Stimulated activated CD4-positive, alpha-beta T cell treated with anti-CD3 and anti-CD28 coated beads, TNF-alpha, amount 100 ng/mL, for 48 hours (primary cell): ENCODE results near the gene TARBP2.
"Not testable (repeated sequence)": the region's sequence is repeated elsewhere in the genome, so short reads cannot be mapped to it uniquely, and the experiment has no call there.

Experiments
- DNase-seq, 3 donors: peaks; one replicate each; pipeline ENCODE4 v3.0.0-alpha.2; 2020; ENCODE audit warnings: low read depth in 3 of 3

TARBP2 gene

GRCh38 chr12:53513712-53514410 lies 12.8 kb downstream of the TARBP2 start:
- no peak for DNase-seq

- no peak for DNase-seq
Observed at GRCh38 chr12:53514628-53515290, 13.7 kb downstream of the TARBP2 start.

- no peak for DNase-seq
Observed at GRCh38 chr12:53515291-53515680, 14.2 kb downstream of the TARBP2 start.

- no peak for DNase-seq
Observed at GRCh38 chr12:53516758-53517455, 15.8 kb downstream of the TARBP2 start.

GRCh38 chr12:53518381-53518780 lies 17.3 kb downstream of the TARBP2 start:
- DNase-seq = no peak

GRCh38 chr12:53523131-53523530 lies 22.0 kb downstream of the TARBP2 start:
- no peak for DNase-seq

- no peak for DNase-seq
Observed at GRCh38 chr12:53524476-53524875, 23.4 kb downstream of the TARBP2 start.

DNA sequence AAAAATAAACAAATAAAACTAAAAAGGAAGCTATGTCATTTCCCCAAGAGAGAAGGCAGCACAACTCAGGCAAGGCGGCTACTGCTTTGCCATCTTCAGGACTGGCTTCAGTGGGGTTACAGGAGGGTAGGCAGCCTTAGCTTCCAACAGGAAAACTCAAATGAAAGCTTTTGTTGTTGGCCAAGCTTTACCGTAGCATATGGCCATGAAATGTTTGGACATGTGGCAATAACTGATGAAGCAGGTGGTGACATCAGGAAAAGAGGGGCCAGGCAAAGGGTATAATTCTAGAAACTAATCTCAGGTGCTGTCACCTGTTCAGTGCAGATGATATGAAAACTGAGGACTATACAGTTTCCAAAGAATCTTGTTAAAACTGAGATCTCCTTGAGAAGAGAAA lies 29.0 kb downstream of the TARBP2 start:
- DNase-seq = no peak

DNA sequence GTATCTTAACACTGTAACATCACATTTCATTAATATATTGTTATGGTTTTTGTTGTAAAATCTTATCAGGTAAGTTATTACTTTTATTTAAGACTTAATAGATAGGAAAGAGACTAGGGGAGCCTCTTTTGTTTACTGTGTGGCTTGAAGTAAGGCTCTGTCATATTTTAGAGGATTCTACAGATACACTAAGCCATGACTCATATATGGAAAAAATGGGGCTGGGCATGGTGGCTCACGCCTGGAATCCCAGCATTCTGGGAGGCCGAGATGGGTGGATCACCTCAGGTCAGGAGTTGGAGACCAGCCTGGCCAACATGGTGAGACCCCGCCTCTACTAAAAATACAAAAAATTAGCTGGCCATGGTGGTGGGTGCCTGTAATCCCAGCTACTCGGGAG lies 29.8 kb downstream of the TARBP2 start:
- DNase-seq = no peak

DNA sequence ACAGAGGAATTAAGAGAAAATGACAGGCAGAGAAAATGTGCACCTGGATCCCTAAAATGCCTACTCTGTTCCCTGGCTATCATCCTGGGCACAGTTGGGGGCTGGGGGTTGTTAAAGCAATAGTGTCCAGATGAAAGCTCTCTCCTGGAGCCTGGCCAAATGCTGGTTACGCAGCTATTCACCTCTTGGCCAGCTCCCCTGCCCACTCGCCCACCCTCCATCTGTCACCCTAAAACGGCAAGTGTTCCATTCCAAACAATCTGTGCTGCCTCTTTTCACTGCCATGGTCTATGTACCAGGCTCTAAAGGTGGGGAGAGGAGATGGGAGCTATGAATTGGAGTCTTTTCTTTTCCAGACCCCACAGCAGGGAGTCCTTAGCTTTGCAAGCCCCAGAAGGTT lies 30.9 kb downstream of the TARBP2 start:
- no peak for DNase-seq

GRCh38 chr12:53532524-53533445 lies 31.7 kb downstream of the TARBP2 start:
- no peak for DNase-seq

GRCh38 chr12:53533471-53533870 lies 32.4 kb downstream of the TARBP2 start:
- DNase-seq = no peak

DNA sequence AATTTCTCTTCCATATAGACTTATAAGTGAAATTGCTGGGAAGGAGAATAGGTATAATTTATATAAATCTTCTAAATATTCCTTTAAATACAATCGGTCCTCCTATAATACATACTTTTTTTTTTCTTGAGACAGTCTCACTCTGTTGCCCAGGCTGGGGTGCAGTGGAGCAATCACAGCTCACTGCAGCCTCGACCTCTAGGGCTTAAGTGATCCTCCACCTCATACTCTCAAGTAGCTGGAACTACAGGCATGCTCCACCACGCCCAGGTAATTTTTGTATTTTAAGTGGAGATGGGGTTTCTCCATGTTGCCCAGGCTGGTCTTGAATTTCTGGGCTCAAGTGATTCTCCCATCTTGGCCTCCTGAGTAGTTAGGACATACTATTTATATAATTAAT lies 35.9 kb downstream of the TARBP2 start:
- no peak for DNase-seq

DNA sequence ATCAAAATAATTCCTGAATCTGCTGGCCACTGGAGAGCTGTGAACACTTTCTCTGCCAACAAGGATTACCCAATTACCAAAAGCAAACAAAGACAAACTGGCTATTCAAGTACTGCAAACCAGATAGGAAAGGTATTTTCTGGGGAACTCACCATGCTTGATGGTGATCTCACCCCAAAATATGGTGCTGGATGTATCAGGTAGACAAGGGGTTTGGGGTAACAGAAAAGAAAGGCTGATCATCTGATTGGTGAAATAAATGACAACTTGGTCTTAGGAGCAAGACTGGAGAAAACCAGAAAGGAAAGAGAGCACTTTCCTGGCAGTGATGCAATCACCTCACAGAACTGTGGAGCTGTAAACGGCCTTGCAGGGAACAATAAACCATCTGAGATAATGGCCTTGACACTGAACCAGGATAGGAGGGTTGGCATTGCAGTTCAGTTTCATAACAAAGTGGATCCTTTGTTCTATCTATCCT lies 37.2 kb downstream of the TARBP2 start:
- no peak for DNase-seq

DNA sequence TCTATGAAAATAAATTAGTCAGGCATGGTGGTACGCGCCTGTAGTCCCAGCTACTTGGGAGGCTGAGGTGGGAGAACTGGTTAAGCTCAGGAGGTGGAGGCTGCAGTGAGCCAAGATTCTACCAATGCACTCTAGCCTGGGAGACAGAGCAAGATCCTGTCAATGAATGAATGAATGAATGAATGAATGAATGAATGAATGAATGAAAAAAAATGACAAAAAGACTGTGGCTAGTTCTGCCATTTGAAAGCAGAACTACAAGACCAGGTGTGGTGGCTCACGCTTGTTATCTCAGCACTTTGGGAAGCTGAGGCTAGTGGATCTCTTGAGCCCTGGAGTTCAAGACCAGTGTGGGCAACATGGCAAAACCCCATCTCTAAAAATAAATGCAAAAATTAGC lies 38.4 kb downstream of the TARBP2 start:
- DNase-seq = no peak

DNA sequence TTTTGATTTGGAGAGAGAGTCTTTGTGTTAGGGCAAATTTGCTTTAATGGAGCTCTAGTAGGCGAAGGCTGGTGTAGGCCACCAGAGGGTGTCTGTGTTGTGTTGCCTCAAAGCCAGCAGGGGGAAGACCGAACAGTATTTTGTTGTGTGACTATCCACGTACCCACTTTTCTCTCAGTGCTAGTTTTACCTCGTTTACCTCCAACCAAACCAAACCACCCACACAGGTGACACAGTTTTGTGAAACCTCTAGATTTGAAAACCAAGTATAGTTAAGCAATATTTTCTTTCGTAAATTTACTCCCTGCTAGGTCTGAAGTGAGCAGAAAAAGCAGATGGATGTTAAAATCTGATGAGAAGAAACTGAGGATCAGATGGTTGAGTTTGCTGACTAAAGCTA lies 42.5 kb downstream of the TARBP2 start:
- peak; percentile 24 to 34 (median 29) for DNase-seq

DNA sequence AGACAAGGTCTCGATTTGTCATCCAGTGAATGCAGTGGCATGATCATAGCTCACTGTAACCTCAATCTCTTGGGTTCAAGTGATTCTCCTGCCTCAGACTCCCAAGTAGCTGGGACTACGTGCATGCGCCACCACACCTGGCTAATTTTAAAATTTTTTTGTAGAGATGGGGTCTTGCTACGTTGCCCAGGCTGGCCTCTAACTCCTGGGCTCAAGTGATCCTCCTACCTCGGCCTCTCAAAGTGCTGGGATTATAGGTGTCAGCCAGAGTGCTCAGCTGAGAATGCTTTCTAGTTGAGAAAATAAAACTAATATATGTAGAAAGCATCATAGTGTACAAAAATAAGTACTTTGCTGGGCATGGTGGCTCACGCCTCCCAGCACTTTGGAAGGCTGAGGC lies 47.3 kb downstream of the TARBP2 start:
- DNase-seq = not testable (repeated sequence)

- DNase-seq = not testable (repeated sequence)
Observed at GRCh38 chr12:53550131-53550530, 49.0 kb downstream of the TARBP2 start.

DNA sequence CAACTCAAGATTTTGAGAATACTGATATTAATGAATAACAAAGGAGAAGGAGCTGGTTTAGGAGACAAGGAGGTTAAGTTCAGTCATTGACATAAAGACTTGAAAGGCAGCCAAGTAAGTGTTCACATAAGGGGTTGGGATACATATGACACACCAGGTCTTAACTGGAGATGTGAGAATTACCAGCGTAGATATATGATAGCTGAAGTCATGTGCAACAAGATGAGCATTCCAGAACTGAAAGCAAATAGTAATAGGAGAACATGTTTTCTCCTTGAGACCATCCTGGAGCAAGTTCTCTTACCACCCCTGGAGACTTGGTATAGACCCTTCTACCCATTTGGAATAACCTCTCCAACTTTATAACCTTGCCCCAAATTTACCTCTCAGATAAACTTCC lies 49.5 kb downstream of the TARBP2 start:
- no peak for DNase-seq

DNA sequence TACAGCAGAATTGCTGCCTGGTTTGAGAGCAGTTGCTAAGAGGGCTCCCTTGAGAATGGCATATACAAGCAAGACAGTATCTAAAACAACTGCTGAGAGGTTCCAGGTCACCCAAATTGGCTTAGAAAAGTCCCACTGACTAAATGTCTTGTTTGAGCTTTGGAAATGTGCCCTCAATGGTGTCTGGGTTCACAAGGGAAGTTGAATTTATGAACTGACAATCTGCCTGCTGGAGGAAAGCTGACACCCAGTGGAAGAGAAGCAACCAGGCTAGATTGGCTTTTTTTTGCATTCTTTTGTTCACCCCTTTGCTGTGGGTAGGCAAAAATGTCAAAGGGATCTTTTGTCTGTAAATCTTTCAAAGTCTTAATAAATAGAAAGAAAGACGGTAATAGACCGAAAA lies 50.8 kb downstream of the TARBP2 start:
- no peak for DNase-seq

- no peak for DNase-seq
Observed at GRCh38 chr12:53552361-53553327, 51.6 kb downstream of the TARBP2 start.
